ENCODE results near the gene PTPN1. TPM values are rescaled to one million over a fixed set of nuclear protein-coding genes. Genes with fewer than 3 reads are reported as not detected.

Gene PTPN1
- total and polyA plus RNA-seq, 2 of the 4 experiments (the other 2 are of a cell fraction), result 31.7 to 37.4 TPM

- Histone ChIP-seq H4K91ac (ENCODE audit: insufficient read depth, low read depth, low read length) (peak overlapping the region; percentile 76), H3K27me3 (ENCODE audit: control insufficient read depth, insufficient read depth, low read length) (no peaks in the 10 kb centered on the region), H2BK15ac (ENCODE audit: low read depth, low read length) (peak overlapping the region; percentile 6; the same call in 1 of the 3 replicates), H3K23ac (ENCODE audit: low read depth, low read length) (peak overlapping the region; percentile 63; the same call in 1 of the 2 replicates), H3K14ac (replicated peaks; ENCODE audit: low read depth, low read length) (peak overlapping the region; percentile 23), H3K4me3 (ENCODE audit: insufficient read depth, low read depth, low read length) (no peak overlapping the region), H3K9me1 (ENCODE audit: insufficient read depth, low read length) (peaks cover 38% of the 10 kb centered on the region), H4K20me1 (ENCODE audit: insufficient read depth, low read length) (peaks cover 44% of the 10 kb centered on the region), H3K27ac (ENCODE audit: insufficient read depth, low read length) (peak overlapping the region; percentile 38; the same call in 1 of the 2 replicates), H3K18ac (ENCODE audit: low read depth, low read length) (peak overlapping the region; percentile 24; the same call in 1 of the 2 replicates), H2AK5ac (ENCODE audit: low read depth, low read length) (peak overlapping the region; percentile 28; the same call in 1 of the 2 replicates), H3K9me3 (ENCODE audit: control insufficient read depth, insufficient read depth, low read length) (no peaks in the 10 kb centered on the region), H2AFZ (replicated peaks; ENCODE audit: low read length, poor library complexity) (no peak overlapping the region), H2BK120ac (ENCODE audit: low read depth, low read length) (no peak overlapping the region), H3K4me2 (ENCODE audit: low read depth, low read length) (peak overlapping the region; percentile 29), H2BK5ac (ENCODE audit: low read depth, low read length, poor library complexity, severe bottlenecking) (peak overlapping the region; percentile 22), H3K79me1 (ENCODE audit: low read depth in 1 of 2, low read length in 2 of 2) (peaks cover 21 to 76% of the 10 kb centered on the region in 2 experiments), H2AK9ac (replicated peaks; ENCODE audit: low read depth, low read length, poor library complexity) (no peak overlapping the region), H4K8ac (ENCODE audit: low read depth in 2 of 2, low read length in 2 of 2) (peak overlapping the region; percentile 19 to 21; a peak in 2 of 4 replicates), H4K5ac (ENCODE audit: low read depth, low read length) (0 out of 2 replicates have a peak overlapping the region, but pooled peaks have one; percentile 14), H3K36me3 (ENCODE audit: control insufficient read depth, insufficient read depth, low read length) (0 out of 2 replicates have a peak, but pooled peaks cover 1% of the 10 kb centered on the region), H3K56ac (ENCODE audit: extremely low read depth, insufficient read depth, low read length) (no peak overlapping the region), H2BK20ac (ENCODE audit: low read depth, low read length) (0 out of 2 replicates have a peak overlapping the region, but pooled peaks have one; percentile 5), H3K4ac (ENCODE audit: low read depth, low read length) (peak overlapping the region; percentile 24; the same call in 1 of the 2 replicates), H3K4me1 (ENCODE audit: control insufficient read depth, insufficient read depth, low read length) (peaks cover 48% of the 10 kb centered on the region), H3K9ac (ENCODE audit: low read depth, low read length) (no peak overlapping the region)
- no TSS peak for BruUV-seq (replicated peaks)
- in situ Hi-C loops (cut with MboI; ENCODE audit: low sequenced_read_pairs), result no loop called here
- ATAC-seq (ENCODE audit: low read depth) (peak; percentile 9; the same call in 1 of the 2 replicates), DNase-seq (peak; percentile 39)
- WGBS, 2 experiments (ENCODE audit: extremely low coverage in 2 of 2, insufficient read length in 1 of 2), result 69% methylated on average over 2 of the region's 6 CpGs; no CpG with 5 or more reads in 1 of the 2 experiments
- TF ChIP-seq, protein P1, sequence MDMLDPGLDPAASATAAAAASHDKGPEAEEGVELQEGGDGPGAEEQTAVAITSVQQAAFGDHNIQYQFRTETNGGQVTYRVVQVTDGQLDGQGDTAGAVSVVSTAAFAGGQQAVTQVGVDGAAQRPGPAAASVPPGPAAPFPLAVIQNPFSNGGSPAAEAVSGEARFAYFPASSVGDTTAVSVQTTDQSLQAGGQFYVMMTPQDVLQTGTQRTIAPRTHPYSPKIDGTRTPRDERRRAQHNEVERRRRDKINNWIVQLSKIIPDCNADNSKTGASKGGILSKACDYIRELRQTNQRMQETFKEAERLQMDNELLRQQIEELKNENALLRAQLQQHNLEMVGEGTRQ (IDR thresholded peaks at IDR 0.05; ENCODE audit: low read depth, low read length), result no peak
- TF ChIP-seq RFX5 (IDR thresholded peaks at IDR 0.05; ENCODE audit: low read depth, low read length) (no peak), FOS (IDR thresholded peaks at IDR 0.05; ENCODE audit: low read depth, low read length) (no peak), POLR2A (IDR thresholded peaks at IDR 0.05; ENCODE audit: low read depth, low read length) (no peak), SMC3 (IDR thresholded peaks at IDR 0.05; ENCODE audit: low read depth, low read length) (no peak), CHD1 (IDR thresholded peaks at IDR 0.05; ENCODE audit: low read depth, low read length) (no peak), NFE2L2 (IDR thresholded peaks at IDR 0.05; ENCODE audit: low read depth, low read length) (no peak)
- TF ChIP-seq, protein P2, sequence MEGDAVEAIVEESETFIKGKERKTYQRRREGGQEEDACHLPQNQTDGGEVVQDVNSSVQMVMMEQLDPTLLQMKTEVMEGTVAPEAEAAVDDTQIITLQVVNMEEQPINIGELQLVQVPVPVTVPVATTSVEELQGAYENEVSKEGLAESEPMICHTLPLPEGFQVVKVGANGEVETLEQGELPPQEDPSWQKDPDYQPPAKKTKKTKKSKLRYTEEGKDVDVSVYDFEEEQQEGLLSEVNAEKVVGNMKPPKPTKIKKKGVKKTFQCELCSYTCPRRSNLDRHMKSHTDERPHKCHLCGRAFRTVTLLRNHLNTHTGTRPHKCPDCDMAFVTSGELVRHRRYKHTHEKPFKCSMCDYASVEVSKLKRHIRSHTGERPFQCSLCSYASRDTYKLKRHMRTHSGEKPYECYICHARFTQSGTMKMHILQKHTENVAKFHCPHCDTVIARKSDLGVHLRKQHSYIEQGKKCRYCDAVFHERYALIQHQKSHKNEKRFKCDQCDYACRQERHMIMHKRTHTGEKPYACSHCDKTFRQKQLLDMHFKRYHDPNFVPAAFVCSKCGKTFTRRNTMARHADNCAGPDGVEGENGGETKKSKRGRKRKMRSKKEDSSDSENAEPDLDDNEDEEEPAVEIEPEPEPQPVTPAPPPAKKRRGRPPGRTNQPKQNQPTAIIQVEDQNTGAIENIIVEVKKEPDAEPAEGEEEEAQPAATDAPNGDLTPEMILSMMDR (conservative IDR thresholded peaks at IDR 0.05; ENCODE audit: low read depth, low read length), result no peak
- intact Hi-C loops (cut with micrococcal nuclease), result no loop called here
- POLR2A ChIA-PET (ENCODE audit: unreplicated experiment), result interaction anchor here (0.6 to 0.7 kb wide), 2 partner anchors 89 to 1669 kb away, joined by 3 read pairs; no protein-coding TSS in a partner anchor
- CTCF ChIA-PET, result no interaction called here
- dilution Hi-C loops (cut with HindIII; ENCODE audit: low sequenced_read_pairs, unreplicated experiment), result no loop called here
Measured at GRCh38 chr20:50528804-50529351, 18.7 kb downstream of the PTPN1 start.
